GM12878 (cell line): ENCODE measurements around the gene SLC43A1. TPM values are rescaled to one million over a fixed set of nuclear protein-coding genes. Genes with fewer than 3 reads are reported as not detected.

ENCODE experiments used
- ATAC-seq: fragments of 200-7000 bp; cut with Tn5 transposase; 3 replicates; pipeline ENCODE4 v1.9.1; 2020; ENCODE audit warnings: mild to moderate bottlenecking, moderate library complexity
- BruUV-seq: library from RNA; stranded (reverse); fragments of 400-500 nt; replicated peaks from 2 replicates; lab custom pipeline; 2021; lab: Mats Ljungman, UMichigan
- CTCF ChIA-PET: fragments of 300-600 bp; sonication (Branson Sonifier 250); formaldehyde crosslinking; extraction: SDS; loops from one replicate; lab custom pipeline; 2021; ENCODE audit warnings: inconsistent platforms; lab: Yijun Ruan, JAX
- POLR2A ChIA-PET: fragments of 350-600 bp; formaldehyde crosslinking; extraction: SDS; loops from one replicate; lab custom pipeline; 2021; ENCODE audit warnings: inconsistent platforms; lab: Charles Lee
- RAD21 ChIA-PET: fragments of 300-600 bp; sonication (Branson Sonifier 250); formaldehyde crosslinking; loops from one replicate; lab custom pipeline; 2023; ENCODE audit warnings: antibody characterized with exemption; ENCODE audit not compliant: unreplicated experiment; lab: Charles Lee
- SMC1A ChIA-PET: fragments of 300-600 bp; sonication (Branson Sonifier 250); formaldehyde crosslinking; loops from one replicate; lab custom pipeline; 2023; ENCODE audit not compliant: unreplicated experiment, uncharacterized antibody; lab: Charles Lee
- DNase-seq: peaks from one replicate; pipeline ENCODE4 v3.0.0-alpha.2; 2011; ENCODE audit warnings: low read depth, low spot score
- FAIRE-seq: peaks from 3 replicates; lab custom pipeline; 2011; peaks lifted over from hg19 to GRCh38; lab: Jason Lieb, UNC
- H2AFZ ChIP-seq: 2 replicates; pipeline ENCODE4 v1.6.0; 2011; ENCODE audit warnings: low read depth, low read length, control low read depth; ENCODE audit not compliant: control insufficient read depth
- H3K27ac ChIP-seq: 2 replicates; pipeline ENCODE4 v1.5.1; 2011; ENCODE audit warnings: control low read depth; ENCODE audit not compliant: control insufficient read depth, insufficient read depth
- H3K27me3 ChIP-seq, 2 experiments: replicated peaks in 1 of 2; 2 replicates each; pipeline versions ENCODE4 v1.6.0 to v1.6.1; 2011; ENCODE audit warnings: low read length in 1 of 2; ENCODE audit not compliant: control insufficient read depth in 2 of 2, insufficient read depth in 2 of 2
- H3K36me3 ChIP-seq, 2 experiments: 2 replicates each; pipeline ENCODE4 v1.5.1; 2011; ENCODE audit warnings: low read length in 1 of 2; ENCODE audit not compliant: control insufficient read depth in 2 of 2, insufficient read depth in 2 of 2
- H3K4me1 ChIP-seq: 2 replicates; pipeline ENCODE4 v1.6.1; 2011; ENCODE audit warnings: mild to moderate bottlenecking, low read length, moderate library complexity, mixed read lengths; ENCODE audit not compliant: control insufficient read depth, insufficient read depth
- H3K4me2 ChIP-seq: 2 replicates; pipeline ENCODE4 v1.6.0; 2011; ENCODE audit warnings: control low read depth; ENCODE audit not compliant: control insufficient read depth, insufficient read depth
- H3K4me3 ChIP-seq: fragments of 200-600 bp; sonication (generic); 2 replicates; pipeline ENCODE4 v1.5.1; 2016
- H3K79me2 ChIP-seq: 2 replicates; pipeline ENCODE4 v1.6.0; 2011; ENCODE audit warnings: low read length; ENCODE audit not compliant: control insufficient read depth, insufficient read depth
- H3K9ac ChIP-seq: 2 replicates; pipeline ENCODE4 v1.8.0; 2011; ENCODE audit warnings: low read length, control low read depth, mixed read lengths; ENCODE audit not compliant: control insufficient read depth, insufficient read depth
- H3K9me3 ChIP-seq: replicated peaks from 3 replicates; pipeline ENCODE4 v1.5.1; 2011; ENCODE audit warnings: mild to moderate bottlenecking, low read length; ENCODE audit not compliant: control insufficient read depth, insufficient read depth
- H4K20me1 ChIP-seq: 2 replicates; pipeline ENCODE4 v1.6.0; 2011; ENCODE audit not compliant: control insufficient read depth, insufficient read depth
- BMI1 ChIP-seq: fragments of 450-650 bp; IDR thresholded peaks from 2 replicates; pipeline ENCODE4 v1.6.1; 2016; ENCODE audit warnings: mild to moderate bottlenecking, moderate library complexity, borderline replicate concordance
- FOXM1 ChIP-seq: IDR thresholded peaks from 2 replicates; pipeline ENCODE4 v1.6.1; 2012; ENCODE audit warnings: low read depth, mild to moderate bottlenecking, inconsistent platforms, low read length, moderate library complexity
- KAT2A ChIP-seq: conservative IDR thresholded peaks from 2 replicates; pipeline ENCODE4 v1.6.1; 2011; ENCODE audit warnings: low read depth, low read length; ENCODE audit not compliant: control insufficient read depth
- NFYA ChIP-seq: IDR thresholded peaks from 2 replicates; pipeline ENCODE4 v1.6.1; 2011; ENCODE audit warnings: low read depth, mild to moderate bottlenecking, low read length, improper control_type of control experiment, borderline replicate concordance
- NFYB ChIP-seq: IDR thresholded peaks from 2 replicates; pipeline ENCODE4 v1.6.1; 2011; ENCODE audit warnings: low read depth, mild to moderate bottlenecking, low read length, improper control_type of control experiment, moderate library complexity; ENCODE audit not compliant: insufficient read depth
- POLR2AphosphoS2 ChIP-seq: IDR thresholded peaks from 2 replicates; pipeline ENCODE4 v1.6.1; 2011; ENCODE audit warnings: low read depth, mild to moderate bottlenecking, low read length, improper control_type of control experiment, moderate library complexity
- POLR2AphosphoS5 ChIP-seq: IDR thresholded peaks from 2 replicates; pipeline ENCODE4 v1.6.1; 2011; ENCODE audit warnings: mild to moderate bottlenecking, low read length, inconsistent platforms
- RB1 ChIP-seq: fragments of 450-650 bp; formaldehyde crosslinking; IDR thresholded peaks from 2 replicates; pipeline ENCODE4 v1.6.1; 2017; ENCODE audit warnings: mild to moderate bottlenecking, borderline replicate concordance
- SIN3A ChIP-seq: IDR thresholded peaks from 2 replicates; pipeline ENCODE4 v1.6.1; 2012; ENCODE audit warnings: low read depth, low read length, improper control_type of control experiment
- SKIL ChIP-seq: fragments of 450-650 bp; IDR thresholded peaks from 2 replicates; pipeline ENCODE4 v1.6.1; 2017; ENCODE audit warnings: mild to moderate bottlenecking, low read depth, inconsistent platforms; ENCODE audit not compliant: poor library complexity, severe bottlenecking
- SMAD1 ChIP-seq: fragments of 450-650 bp; IDR thresholded peaks from 2 replicates; pipeline ENCODE4 v1.6.1; 2018; ENCODE audit warnings: mild to moderate bottlenecking, low read depth; ENCODE audit not compliant: partially characterized antibody
- SUZ12 ChIP-seq: fragments of 200-600 bp; sonication (generic); IDR thresholded peaks from one replicate; pipeline ENCODE4 v1.6.1; 2018; ENCODE audit warnings: antibody characterized with exemption, mild to moderate bottlenecking; ENCODE audit not compliant: unreplicated experiment
- TARDBP ChIP-seq: IDR thresholded peaks from 2 replicates; pipeline ENCODE4 v1.6.1; 2016; ENCODE audit warnings: borderline replicate concordance
- YBX1 ChIP-seq: fragments of 450-650 bp; IDR thresholded peaks from 2 replicates; pipeline ENCODE4 v1.6.1; 2016; ENCODE audit warnings: antibody characterized with exemption
- YY1 ChIP-seq: IDR thresholded peaks from 2 replicates; pipeline ENCODE4 v1.6.1; 2011; ENCODE audit warnings: low read depth, mild to moderate bottlenecking, low read length
- ZNF384 ChIP-seq: IDR thresholded peaks from 2 replicates; pipeline ENCODE4 v1.6.1; 2012; ENCODE audit warnings: low read depth, mild to moderate bottlenecking, low read length, improper control_type of control experiment, borderline replicate concordance
- ZZZ3 ChIP-seq: IDR thresholded peaks from 2 replicates; pipeline ENCODE4 v1.6.1; 2011; ENCODE audit warnings: low read depth; ENCODE audit not compliant: control insufficient read depth, insufficient read length
- WGBS: methylation state at CpG from one replicate; pipeline ENCODE4 v1.1.6; 2016; ENCODE audit warnings: low lambda C conversion rate; ENCODE audit not compliant: insufficient replicate concordance, insufficient coverage; ENCODE audit errors: missing lambda C conversion rate; 5-methylcytosine and 5-hydroxymethylcytosine counted together
- in situ Hi-C: fragments of 300-500 bp; cut with MboI; formaldehyde crosslinking; loops from 9 replicates; pipeline ENCODE4 v1.14.3; 2018; ENCODE audit warnings: mixed read lengths
- intact Hi-C: fragments of 100-400 bp; cut with micrococcal nuclease; formaldehyde crosslinking; loops from one replicate; pipeline ENCODE4 v1.14.2; 2022; ENCODE audit not compliant: unreplicated experiment
- polyA plus RNA-seq, 11 experiments: library from polyadenylated mRNA; depleted of rRNA in 4 of 11; unstranded in 6 of 11; stranded (reverse) in 5 of 11; fragments of >200 nt; fragmentation: Nextera tagmentation in 4 of 11; fragmentation: Illumina TruSeq in 1 of 11; extraction: Ambion mirVana in 4 of 11; extraction: Trizol in 1 of 11; gene quantifications; 1 replicate in 1 of 11; 2 replicates in 10 of 11; pipeline versions ENCODE4 v1.2.1 to v1.2.3, GENCODE V29; 2011 to 2016; ENCODE audit warnings: inconsistent platforms in 2 of 11, missing spikeins in 2 of 11, low read depth in 1 of 11
- total RNA-seq, 4 experiments: library from RNA; depleted of rRNA in 3 of 4; stranded (reverse); fragments of >200 nt in 3 of 4; fragmentation: Illumina TruSeq in 1 of 4; extraction: Trizol in 1 of 4; gene quantifications; 2 replicates each; pipeline versions ENCODE4 v1.2.1 to v1.2.3, GENCODE V29; 2013 to 2021
- TF ChIP-seq, protein P1 (sequence below): fragments of 450-650 bp; IDR thresholded peaks from 2 replicates; pipeline ENCODE4 v1.6.1; 2017; ENCODE audit warnings: borderline replicate concordance

Gene SLC43A1
- total and polyA plus RNA-seq, 10 of the 15 experiments (the other 5 are each of a cell fraction or from before 2014, with no cell fraction given) = 1.0 to 17.8 (median 12.6) TPM

- intact Hi-C loops (no loop called here), in situ Hi-C loops (loop anchor here (5.0 to 25.0 kb wide), 2 partner anchors 135 to 645 kb away; no protein-coding TSS in a partner anchor)
- H3K4me3 ChIP-seq = no peak overlapping the region
These were observed 33.4 kb downstream of the SLC43A1 start for GRCh38 chr11:57481915-57482781.

More at GRCh38 chr11:57481915-57482781, 33.4 kb downstream of the SLC43A1 start:
- Histone ChIP-seq H3K36me3 (peaks cover 2 to 3% of the 10 kb centered on the region in 2 experiments; a peak in 2 of 4 replicates), H3K9ac (no peak overlapping the region), H3K4me1 (peaks cover 13% of the 10 kb centered on the region), H3K4me2 (no peak overlapping the region), H3K9me3 (no peaks in the 10 kb centered on the region), H4K20me1 (no peaks in the 10 kb centered on the region), H3K27me3 (no peaks in the 10 kb centered on the region), H3K27ac (no peak overlapping the region), H3K79me2 (no peaks in the 10 kb centered on the region), H2AFZ (no peak overlapping the region)
- ChIA-PET CTCF (interaction anchor here (0.8 to 9.4 kb wide), 12 partner anchors 9 to 159 kb away, joined by 3 to 321 read pairs (median 18); partner anchors contain the start of genes RTN4RL2, SLC43A1 and TIMM10), SMC1A (interaction anchor here (1.8 to 7.9 kb wide), 2 partner anchors 24 to 44 kb away, joined by 7 to 95 read pairs; no protein-coding TSS in a partner anchor), POLR2A (no interaction called here), RAD21 (interaction anchor here (0.6 to 5.4 kb wide), 5 partner anchors 18 to 159 kb away, joined by 3 to 79 read pairs (median 3); no protein-coding TSS in a partner anchor)
- no TSS peak for BruUV-seq
- FAIRE-seq (no peak), ATAC-seq (no peak), DNase-seq (no peak)
- 68% methylated on average over 33 of the region's 44 CpGs for WGBS
- TF ChIP-seq SUZ12 (no peak), SKIL (no peak), YY1 (no peak), KAT2A (no peak), ZZZ3 (no peak), YBX1 (no peak), POLR2AphosphoS5 (no peak), ZNF384 (no peak), FOXM1 (no peak), POLR2AphosphoS2 (no peak), NFYA (no peak), NFYB (no peak), SIN3A (no peak), BMI1 (no peak), SMAD1 (no peak), TARDBP (no peak), RB1 (no peak)
- TF ChIP-seq, protein P1, sequence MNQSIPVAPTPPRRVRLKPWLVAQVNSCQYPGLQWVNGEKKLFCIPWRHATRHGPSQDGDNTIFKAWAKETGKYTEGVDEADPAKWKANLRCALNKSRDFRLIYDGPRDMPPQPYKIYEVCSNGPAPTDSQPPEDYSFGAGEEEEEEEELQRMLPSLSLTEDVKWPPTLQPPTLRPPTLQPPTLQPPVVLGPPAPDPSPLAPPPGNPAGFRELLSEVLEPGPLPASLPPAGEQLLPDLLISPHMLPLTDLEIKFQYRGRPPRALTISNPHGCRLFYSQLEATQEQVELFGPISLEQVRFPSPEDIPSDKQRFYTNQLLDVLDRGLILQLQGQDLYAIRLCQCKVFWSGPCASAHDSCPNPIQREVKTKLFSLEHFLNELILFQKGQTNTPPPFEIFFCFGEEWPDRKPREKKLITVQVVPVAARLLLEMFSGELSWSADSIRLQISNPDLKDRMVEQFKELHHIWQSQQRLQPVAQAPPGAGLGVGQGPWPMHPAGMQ = no peak
